ENCODE data around the gene SLC15A1.

The SLC15A1 gene

DNA sequence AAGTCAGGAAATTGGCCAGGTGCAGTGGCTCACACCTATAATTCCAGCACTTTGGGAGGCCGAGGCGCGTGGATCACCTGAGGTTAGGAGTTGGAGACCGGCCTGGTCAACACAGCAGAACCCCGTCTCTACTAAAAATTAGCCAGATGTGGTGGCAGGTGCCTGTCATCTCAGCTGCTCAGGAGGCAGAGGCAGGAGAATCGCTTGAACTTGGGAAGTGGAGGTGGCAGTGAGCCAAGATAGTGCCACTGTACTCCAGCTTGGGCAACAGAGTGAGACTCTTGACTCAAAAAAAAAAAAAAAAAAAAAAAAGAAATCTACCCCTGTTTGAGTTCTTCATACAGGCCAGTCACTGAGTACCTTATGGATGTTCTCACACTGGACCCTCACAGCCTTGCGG lies 42.0 kb downstream of the SLC15A1 start:
- FAIRE-seq (no peak), DNase-seq (ENCODE audit: insufficient read length, low spot score) (no peak)

DNA sequence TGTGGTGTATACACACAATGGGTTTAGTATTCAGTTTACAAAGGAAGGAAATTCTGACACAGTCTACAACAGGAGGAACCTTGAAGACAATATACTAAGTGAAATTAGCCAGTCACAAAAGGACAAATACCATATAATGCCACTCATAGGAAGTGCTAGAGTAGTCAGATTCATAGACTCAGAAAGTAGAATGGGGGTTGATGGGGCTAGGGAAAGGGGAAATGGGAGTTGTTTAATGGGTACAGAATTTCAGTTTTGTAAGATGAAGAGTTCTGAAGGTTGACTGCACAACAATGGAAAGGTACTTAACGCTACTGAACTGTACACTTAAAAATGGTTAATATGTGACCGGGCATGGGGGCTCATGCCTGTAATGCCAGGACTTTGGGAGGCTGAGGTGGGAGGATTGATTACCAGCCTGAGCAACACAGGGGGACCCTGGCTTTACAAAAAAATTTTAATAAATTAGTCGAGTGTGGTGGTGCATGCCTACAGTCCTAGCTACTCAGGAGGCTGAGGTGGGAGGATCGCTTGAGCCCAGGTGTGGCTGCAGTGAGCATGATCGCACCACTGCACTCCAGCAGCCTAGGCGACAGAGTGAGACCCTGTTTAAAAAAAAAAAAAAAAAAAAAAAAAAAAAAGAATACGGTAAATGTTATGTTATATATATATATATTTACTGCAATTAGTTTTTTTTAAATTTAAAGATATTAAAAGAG lies 45.0 kb downstream of the SLC15A1 start:
- FAIRE-seq: no peak
- DNase-seq (ENCODE audit: insufficient read length, low spot score): no peak

DNA sequence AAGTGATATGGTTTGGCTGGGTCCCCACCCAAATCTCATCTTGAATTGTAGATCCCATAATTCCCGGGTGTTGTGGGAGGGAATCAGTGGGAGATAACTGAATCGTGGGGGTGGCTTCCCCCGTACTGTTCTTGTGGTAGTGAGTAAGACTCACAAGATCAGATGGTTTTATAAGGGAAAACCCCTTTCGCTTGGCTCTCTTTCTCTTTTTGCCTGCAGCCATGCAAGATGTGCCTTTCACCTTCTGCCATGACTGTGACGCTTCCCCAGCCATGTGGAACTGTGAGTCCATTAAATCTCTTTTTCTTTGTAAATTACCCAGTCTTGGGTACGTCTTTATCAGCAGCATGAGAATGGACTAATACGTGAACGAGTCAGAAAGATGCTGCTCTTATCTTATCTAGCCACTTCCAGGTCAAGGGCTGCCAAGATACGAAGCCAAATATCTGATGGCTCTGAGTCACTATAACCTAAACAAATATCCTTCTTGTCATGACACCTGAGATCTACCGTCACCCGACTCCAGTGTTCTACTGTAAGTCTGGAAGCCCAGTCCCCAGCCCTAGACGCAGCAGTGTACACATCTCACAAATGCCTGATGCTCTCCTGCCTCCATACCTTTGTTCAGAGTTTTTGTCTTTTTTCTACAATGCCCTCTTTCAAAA lies 45.9 kb downstream of the SLC15A1 start:
- DNase-seq (ENCODE audit: insufficient read length, low spot score) (no peak), FAIRE-seq (no peak)

DNA sequence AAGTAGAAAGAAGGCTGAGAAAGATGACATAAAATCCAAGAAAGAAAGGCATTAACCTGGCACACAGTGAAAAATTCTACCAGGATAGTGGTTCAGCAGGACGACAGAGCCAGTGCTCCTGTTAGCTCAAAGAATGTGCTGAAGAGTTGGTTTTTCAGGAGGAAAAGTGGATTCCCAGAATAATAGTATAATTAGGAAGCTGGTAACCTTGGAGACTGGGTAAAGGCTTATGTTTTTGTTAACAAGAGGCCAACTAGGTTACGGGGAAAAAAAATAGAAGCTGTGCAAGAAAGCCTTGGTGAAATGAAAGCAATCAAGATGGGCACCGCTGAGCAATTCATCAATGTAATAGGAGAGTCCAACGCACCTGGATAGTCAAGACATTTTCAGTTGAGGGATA lies 54.7 kb downstream of the SLC15A1 start:
- no peak for DNase-seq (ENCODE audit: insufficient read length, low spot score)
- no peak for FAIRE-seq

DNA sequence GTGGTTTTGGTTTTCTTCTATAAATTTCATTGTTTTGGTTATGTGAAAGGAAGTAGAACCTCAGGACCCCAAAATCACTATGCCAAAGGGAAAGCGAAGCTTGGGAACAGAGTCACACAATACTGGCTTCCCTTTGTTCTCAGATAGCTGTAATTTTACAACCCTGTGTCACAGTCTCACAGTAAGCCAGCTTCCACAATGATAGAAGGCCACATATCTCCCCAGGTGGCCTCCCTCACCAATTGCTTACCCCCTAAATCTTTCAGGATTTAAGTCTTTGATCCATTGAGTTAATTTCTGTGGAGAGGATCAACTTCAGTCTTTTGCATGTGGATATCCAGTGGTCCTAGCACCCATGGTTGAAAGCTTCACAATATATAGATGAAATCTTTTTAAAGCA lies 58.7 kb downstream of the SLC15A1 start:
- no peak for DNase-seq (ENCODE audit: insufficient read length, low spot score)

DNA sequence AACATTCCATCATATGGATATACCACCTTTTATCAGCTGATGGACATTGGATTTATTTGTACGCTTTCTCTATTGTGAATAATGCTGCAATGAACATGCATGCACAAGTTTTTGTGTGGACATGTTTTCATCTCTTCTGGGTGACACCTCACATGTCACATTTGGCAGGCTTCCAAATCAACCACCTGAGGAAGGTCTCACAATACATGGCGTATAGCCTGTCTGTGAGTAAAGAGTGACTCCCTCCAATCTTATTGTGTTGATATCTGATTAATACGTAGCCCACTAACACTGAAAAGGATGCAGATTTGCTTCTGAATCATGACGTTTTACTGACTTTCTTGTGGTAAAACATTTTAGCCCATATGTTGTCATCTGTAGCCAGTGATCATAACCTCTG lies 61.1 kb downstream of the SLC15A1 start:
- no peak for FAIRE-seq
- DNase-seq (ENCODE audit: insufficient read length, low spot score): no peak

More for the DNA sequence above, 58.7 kb downstream of the SLC15A1 start:
- FAIRE-seq: no peak

DNA sequence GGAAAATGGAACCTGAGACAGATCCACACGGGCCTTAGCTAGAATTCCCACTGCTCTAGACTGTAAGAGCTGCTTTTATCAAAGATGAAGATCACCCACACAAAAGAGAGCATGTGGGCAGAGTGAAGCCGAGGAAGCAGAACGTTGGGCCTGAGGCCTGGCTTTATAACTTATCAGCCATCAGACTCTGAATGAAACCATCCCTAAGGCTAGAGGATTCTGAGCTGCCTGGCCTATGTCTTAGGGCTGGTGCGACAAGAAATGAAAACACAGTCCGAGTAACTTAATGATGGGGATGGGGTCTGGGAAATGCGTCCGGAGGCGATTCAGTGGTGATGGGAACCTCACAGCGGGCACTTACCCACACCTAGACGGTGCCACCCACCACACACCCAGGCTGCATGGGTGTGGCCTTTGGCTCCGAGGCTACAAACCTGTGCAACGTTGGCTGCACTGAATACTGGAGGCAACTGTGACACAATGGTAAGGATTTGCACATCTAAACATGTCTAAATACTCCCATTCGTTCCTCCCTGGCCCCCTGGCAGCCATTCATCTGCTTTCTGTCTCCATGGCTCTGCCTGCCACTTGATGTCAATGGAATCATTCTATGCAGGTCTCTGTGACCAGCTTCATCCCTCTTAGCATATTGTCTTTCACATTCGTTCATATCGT lies 62.0 kb downstream of the SLC15A1 start:
- FAIRE-seq: no peak
- DNase-seq (ENCODE audit: insufficient read length, low spot score): no peak

DNA sequence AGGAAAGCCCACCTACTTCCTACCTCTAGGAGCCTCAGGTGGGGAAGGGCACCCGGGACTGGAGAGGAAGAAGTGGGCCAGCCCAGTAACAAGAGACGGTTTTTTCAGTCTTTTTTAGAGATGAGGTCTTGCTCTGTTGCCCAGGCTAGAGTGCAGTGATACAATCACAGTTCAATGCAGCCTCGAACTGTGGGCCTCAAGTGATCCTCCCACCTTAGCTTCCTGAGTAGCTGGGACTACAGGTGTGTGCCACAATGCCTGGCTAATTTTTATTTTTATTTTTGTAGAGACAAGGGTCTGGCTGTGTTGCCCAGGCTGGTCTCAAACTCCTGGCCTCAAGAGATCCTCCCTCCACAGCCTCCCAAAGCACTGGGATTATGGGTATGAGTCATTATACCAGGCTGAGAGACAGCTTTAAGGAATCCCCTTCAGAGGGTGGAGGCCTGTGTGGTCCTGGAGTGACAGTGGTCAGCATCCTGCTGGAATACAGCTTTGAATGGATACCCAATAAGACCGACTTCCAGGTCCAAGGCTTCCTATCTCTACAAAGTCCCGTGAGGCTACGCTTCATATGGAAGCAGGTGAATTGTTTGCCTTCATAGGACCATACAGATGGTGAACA lies 63.0 kb downstream of the SLC15A1 start:
- DNase-seq (ENCODE audit: insufficient read length, low spot score) (no peak), FAIRE-seq (no peak)

DNA sequence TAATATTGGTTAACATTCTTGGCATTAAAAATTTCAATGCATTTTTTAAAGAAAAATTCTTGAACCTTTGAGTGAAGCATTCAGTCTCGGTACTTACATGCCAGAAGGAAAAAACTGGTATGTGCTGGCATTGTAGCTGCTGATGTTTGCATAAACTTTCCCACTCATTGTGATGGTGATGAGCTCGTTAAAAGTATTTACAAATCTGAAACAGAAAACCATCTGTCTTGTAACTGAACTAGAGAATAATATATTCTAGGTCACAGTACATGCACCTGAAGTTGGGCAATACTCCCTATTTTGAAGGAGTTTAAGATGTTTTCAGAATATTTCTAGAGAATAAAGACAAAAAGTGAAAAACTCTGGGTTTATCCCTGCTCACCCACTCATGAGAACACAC lies 64.1 kb downstream of the SLC15A1 start:
- no peak for FAIRE-seq
- DNase-seq (ENCODE audit: insufficient read length, low spot score): no peak

DNA sequence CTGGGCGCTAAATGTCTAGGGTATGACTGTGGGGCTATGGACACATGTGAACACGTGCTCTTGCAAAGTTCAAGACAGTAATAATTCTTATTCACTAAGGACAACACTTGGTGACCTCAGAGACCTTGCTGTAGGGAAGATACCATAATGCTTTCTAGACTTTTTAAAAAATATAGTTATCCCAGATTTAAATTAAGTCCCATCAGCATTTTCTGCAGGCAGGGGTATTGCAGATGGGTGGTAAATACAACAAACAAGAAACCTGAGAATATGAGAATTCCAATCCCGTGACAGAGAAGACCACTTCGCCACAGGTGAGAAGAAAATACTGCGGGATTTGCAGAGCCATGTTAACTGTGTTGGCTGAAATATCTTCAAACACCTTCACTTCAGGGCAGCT lies 65.2 kb downstream of the SLC15A1 start:
- DNase-seq (ENCODE audit: insufficient read length, low spot score) (no peak), FAIRE-seq (no peak)

DNA sequence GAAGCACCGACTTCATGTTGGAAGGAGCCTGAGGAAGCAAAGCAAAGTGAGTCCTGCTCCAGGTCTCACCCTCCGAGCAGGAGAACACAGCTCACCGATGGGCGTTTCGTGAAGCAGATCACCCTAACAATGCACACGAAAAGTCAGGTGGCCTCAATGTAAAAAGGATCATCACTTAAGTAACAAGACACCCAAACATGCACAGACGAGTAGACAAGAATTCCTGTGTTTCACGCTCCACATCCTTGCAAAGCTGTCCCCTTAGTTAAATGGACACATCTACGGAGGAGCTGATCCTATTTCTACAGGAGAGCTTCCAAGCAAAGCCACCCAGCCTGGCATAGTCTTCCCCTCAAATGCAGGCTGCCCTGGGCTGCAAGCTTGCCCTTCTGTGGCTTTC lies 66.2 kb downstream of the SLC15A1 start:
- no peak for FAIRE-seq
- DNase-seq (ENCODE audit: insufficient read length, low spot score): no peak

DNA sequence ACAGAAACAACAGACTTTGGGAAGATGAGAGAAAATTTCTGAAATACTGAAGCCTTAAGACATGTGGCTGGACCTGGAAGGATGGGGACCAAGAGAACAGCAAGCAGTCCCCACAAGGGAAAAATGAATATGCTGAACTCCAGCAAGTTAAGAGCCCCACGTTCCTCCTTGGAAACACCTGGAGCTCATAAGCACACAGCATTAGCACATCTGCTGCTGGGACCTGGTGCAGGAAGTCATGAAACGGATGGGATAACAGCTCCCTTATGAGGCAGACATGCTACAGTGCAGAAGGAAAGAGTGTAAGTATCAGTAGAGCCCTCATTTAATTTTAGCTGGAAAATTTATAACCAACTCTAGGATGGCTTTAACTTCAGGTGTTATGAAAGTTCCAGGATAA lies 67.3 kb downstream of the SLC15A1 start:
- FAIRE-seq (no peak), DNase-seq (ENCODE audit: insufficient read length, low spot score) (no peak)

DNA sequence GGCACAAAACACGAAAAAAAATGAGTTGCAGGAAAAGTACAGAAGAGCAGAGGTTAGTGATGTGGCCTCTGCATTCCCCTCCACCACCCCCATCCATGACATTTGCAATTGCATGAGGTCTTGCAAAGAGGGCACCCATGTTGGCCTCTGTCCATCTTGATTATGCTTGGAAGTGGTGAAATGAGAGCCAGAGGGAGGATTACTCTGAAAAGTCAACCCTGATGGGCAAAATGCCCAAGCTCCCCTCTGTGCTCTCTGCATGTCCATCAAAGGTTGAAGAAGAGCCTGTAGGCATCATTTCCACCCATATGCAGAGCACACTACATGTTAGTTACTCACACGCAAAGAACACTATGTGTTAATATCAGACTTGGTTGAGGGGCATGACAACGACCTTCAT lies 71.4 kb downstream of the SLC15A1 start:
- DNase-seq (ENCODE audit: insufficient read length, low spot score) (no peak), FAIRE-seq (no peak)

DNA sequence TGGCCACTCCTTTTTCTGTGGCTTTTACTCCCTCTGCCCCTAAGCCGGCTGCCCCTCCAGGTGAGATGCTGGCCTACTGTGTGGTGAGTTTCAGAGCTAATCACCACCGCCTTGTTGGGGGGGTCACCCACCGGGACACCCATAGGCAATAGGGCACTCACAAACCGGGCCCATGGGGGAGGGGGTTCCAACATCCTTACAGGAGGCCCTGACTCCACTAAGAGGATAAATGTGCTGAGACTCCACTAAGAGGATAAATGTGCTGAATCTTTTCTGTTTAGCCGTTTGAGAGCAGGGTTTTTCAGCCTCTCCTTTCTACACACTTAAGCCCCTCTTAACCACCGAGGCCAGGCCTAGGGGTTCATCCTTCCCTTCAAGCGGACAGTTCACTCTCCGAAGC lies 73.7 kb downstream of the SLC15A1 start:
- DNase-seq (ENCODE audit: insufficient read length, low spot score) (no peak), FAIRE-seq (no peak)

DNA sequence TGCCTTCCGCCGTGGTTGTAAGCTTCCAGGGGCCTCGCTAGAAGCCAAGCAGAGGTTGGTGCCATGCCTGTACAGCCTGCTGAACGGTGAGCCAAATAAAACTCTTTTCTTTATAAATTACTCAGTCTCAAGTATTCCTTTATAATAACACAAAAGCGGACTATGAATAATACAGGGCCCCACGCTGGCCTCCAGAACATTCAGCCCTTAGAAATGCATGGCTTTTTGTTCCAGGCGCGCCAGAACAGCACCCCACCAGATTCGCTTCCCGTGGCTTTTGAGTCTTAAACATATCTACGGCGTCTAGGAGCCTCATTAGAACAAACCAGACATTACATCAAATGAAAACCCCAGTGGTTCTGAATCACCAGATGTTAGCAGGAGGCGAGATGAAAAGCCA lies 75.1 kb downstream of the SLC15A1 start:
- FAIRE-seq: no peak
- DNase-seq (ENCODE audit: insufficient read length, low spot score): no peak

DNA sequence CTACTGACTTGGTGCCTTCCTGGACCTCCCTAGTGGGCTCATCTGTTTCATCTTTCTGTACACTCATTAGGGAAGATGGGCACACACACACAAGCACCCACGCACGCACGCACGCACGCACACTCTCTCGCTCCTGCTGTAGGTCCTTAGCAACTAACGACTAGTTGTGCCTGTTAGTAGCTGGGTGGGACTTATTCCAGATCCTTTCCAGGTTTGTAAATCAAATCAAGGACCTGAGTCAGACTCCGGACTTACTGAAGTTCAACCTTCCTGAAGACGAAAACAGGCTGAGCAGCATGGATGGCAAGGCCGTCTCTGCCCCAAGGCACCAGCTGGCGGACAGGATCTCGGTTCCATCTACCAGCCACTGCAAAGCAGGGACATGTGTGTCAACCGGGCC lies 76.2 kb downstream of the SLC15A1 start:
- FAIRE-seq: no peak

DNA sequence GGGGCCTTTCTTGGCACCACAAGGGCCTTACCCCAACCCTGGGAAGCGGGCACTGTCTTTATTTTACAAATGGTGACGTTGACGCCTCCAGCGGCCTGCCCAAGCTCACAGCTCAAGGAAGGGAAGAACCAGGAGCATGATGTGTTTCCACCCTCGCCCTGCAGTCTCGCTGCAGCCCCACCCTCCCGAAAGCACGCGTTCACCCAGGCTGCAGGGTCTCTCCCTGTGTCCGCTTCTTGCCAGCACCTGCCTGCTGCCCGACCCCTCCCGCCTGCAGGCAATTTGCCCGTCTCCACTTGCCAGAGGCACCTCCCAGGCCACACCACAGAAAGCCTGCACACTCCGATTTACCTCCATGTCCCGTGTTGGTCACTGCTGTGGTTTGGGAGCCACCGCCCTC lies 76.6 kb downstream of the SLC15A1 start:
- DNase-seq (ENCODE audit: insufficient read length, low spot score): no peak
- no peak for FAIRE-seq

More for the DNA sequence above, 76.2 kb downstream of the SLC15A1 start:
- no peak for DNase-seq (ENCODE audit: insufficient read length, low spot score)

DNA sequence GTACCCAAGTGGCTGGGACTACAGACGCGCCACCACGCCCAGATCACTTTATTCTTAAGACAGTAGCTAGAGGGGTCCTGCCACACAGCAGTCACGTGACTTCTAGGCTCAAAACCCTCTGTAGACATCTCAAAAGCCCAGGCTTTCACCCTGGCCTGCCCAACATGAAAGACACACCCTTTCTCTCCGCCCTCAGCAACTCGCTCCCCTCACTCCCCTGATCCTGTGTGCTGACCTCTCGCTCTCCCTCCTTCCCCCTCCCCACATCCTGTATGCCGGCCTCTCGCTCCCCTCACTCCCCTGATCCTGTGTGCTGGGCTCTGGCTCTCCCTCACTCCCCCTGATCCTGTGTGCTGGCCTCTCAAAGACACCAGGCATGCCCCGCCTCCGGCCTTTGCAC lies 77.4 kb downstream of the SLC15A1 start:
- FAIRE-seq (no peak), DNase-seq (ENCODE audit: insufficient read length, low spot score) (no peak)

DNA sequence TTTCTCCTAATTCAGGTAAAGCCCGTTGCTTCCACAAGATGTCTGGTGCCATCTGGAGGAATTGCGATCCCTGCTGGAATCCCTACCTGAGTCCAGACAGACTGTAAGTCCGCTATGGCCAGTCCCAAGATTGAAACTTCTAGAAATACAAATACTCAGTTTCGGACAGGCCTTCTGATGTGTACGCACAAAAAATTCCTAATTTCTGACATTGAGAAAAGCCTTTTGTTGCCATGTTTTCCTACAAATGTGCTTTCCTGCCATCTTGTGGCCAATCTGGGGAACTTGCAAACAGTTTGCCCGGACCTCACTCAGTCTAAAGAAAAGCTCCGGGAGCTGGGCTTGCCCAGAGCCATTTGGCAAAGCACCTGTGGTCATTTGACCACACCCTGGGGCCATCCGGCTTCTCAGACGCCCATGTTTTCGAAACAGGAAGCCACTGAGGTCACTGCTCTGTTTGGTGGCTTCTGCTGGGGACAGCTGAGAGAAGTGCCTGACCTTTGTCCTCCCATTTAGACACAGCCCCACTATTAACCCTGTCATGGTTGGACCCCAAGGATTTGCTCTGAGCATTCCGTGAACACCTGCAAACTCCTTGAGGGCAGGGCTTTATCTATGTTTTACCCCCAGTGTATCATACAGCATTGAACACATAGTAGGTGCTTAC lies 79.4 kb downstream of the SLC15A1 start:
- DNase-seq (ENCODE audit: insufficient read length, low spot score): peak; percentile 58
- FAIRE-seq: no peak

DNA sequence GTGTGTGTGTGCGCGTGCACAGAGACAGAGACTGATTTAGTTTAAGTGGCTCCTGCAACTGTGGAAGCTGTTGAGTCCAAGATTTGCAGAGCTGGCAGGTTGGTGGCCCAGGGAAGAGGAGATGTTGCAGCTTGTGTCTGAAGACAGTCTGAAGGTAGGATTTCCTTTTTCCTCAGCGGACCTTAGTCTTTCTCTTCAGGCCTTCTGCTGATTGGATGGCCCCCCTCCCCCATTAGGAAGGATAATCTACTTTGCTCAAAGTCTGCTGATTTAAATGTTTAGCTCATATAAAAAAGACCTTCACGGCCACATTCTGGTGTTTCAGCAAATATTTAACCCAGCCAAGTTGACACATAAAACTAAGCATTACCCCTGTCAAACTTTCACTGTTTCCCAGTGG lies 84.3 kb downstream of the SLC15A1 start:
- DNase-seq (ENCODE audit: insufficient read length, low spot score) (no peak), FAIRE-seq (no peak)

DNA sequence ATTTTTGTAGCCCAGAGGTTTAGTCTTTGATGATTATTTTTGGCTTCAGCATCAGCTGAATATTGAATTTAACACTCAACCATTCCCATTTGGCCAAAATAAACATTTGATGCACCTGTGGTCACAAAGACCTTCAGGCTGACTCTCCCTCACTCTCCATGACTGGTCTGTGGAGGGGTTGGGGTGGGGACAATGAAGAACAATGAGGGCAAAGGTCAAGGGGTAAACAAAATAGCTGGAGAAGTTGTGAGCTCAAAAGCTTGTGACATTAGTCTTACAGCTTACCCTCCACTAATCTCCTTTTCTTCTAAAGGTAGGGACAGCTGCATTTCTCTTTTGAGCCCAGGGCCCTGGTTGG lies 86.9 kb downstream of the SLC15A1 start:
- DNase-seq (ENCODE audit: insufficient read length, low spot score) (no peak), FAIRE-seq (no peak)
